ENCODE data around the gene SPECC1.
"Not testable (repeated sequence)": the region's sequence is repeated elsewhere in the genome, so short reads cannot be mapped to it uniquely, and the experiment has no call there.

The SPECC1 gene

DNA sequence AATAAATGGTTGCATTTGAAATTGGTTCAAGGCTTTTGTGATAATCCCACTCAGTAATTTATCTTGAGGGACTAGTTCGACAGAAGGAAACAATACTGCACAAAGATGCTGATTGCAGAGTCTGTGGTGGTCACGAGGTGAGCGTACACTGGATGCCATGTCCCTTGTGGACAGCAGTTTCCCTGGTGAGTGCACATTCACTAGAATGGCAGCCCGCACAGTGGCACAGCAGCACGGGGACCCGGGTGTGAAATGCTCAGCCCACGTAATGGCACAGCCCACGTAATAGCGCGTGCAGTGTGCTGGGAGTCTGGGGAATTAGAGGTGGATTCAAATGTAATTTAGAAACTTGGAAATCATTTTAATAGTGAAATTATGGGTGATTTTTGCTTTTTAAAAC, 304.1 kb downstream of the SPECC1 start:
- Histone ChIP-seq H3K4me1 (ENCODE audit: control insufficient read depth, insufficient read depth, low read length) (no peaks in the 10 kb centered on the region), H3K27me3 (ENCODE audit: control insufficient read depth, insufficient read depth, low read length) (no peaks in the 10 kb centered on the region), H3K36me3 (ENCODE audit: control insufficient read depth, insufficient read depth, low read length) (no peaks in the 10 kb centered on the region)

GRCh38 chr17:20313891-20314290, 304.7 kb downstream of the SPECC1 start:
- no peaks in the 10 kb centered on the region for H3K4me1 ChIP-seq (ENCODE audit: control insufficient read depth, insufficient read depth, low read length)
- H3K27me3 ChIP-seq (ENCODE audit: control insufficient read depth, insufficient read depth, low read length) = no peaks in the 10 kb centered on the region
- H3K4me3 ChIP-seq (ENCODE audit: low read depth, low read length) = no peak overlapping the region
- H3K9ac ChIP-seq (ENCODE audit: low read depth, low read length) = no peak overlapping the region
- H3K36me3 ChIP-seq (ENCODE audit: control insufficient read depth, insufficient read depth, low read length) = no peaks in the 10 kb centered on the region
- no peaks in the 10 kb centered on the region for H3K9me3 ChIP-seq (ENCODE audit: control insufficient read depth, insufficient read depth, low read length)

More for the DNA sequence above, 304.1 kb downstream of the SPECC1 start:
- Histone ChIP-seq H3K9ac (ENCODE audit: low read depth, low read length) (no peak overlapping the region), H3K4me3 (ENCODE audit: low read depth, low read length) (no peak overlapping the region), H3K9me3 (ENCODE audit: control insufficient read depth, insufficient read depth, low read length) (no peaks in the 10 kb centered on the region)

DNA sequence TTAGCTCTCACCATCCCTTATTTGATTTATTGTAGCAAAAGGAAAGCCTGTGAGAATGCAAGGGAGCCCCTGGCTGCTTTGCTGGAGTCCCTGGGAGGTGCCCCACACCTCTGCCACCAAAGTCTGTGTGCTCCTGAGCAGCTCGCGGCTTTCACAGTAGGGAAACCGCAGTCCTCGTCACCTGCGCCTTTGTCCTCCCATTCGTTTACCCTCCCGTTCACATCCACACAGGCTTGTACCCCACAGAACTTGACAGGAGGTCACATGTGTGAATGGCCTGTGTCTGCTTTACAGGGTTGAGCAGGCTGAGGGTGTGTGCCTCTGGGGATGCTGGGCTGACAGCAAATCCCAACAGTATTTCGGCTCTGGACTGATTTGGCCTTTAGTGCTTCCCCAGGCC, 305.7 kb downstream of the SPECC1 start:
- Histone ChIP-seq H3K4me1 (ENCODE audit: control insufficient read depth, insufficient read depth, low read length) (no peaks in the 10 kb centered on the region), H3K9ac (ENCODE audit: low read depth, low read length) (no peak overlapping the region), H3K27me3 (ENCODE audit: control insufficient read depth, insufficient read depth, low read length) (no peaks in the 10 kb centered on the region), H3K9me3 (ENCODE audit: control insufficient read depth, insufficient read depth, low read length) (no peaks in the 10 kb centered on the region), H3K4me3 (ENCODE audit: low read depth, low read length) (no peak overlapping the region), H3K36me3 (ENCODE audit: control insufficient read depth, insufficient read depth, low read length) (no peaks in the 10 kb centered on the region)

- Histone ChIP-seq H3K4me1 (ENCODE audit: control insufficient read depth, insufficient read depth, low read length) (no peaks in the 10 kb centered on the region), H3K27me3 (ENCODE audit: control insufficient read depth, insufficient read depth, low read length) (no peaks in the 10 kb centered on the region), H3K4me3 (ENCODE audit: low read depth, low read length) (no peak overlapping the region), H3K9ac (ENCODE audit: low read depth, low read length) (no peak overlapping the region), H3K36me3 (ENCODE audit: control insufficient read depth, insufficient read depth, low read length) (no peaks in the 10 kb centered on the region), H3K9me3 (ENCODE audit: control insufficient read depth, insufficient read depth, low read length) (no peaks in the 10 kb centered on the region)
Observed at GRCh38 chr17:20315311-20315710, 306.2 kb downstream of the SPECC1 start.

DNA sequence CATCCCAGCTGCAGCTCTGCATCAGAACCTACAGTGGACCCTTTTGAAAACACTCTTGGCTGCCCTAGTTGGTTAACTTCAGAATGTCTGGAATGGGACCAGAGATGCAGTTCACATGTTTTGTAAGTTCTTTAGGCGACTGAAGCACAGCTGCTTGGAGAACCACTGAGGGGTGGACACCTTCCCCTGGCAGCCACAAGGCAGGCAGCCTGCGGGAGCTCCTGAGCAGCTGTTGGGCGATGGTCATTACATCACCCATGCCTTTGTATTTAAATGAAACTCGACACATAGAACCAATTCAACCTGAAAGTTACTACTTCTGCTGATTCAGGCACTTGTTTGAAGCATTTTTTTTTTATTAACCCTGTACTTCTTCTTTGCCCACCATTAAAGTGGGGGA, 306.7 kb downstream of the SPECC1 start:
- Histone ChIP-seq H3K4me3 (ENCODE audit: low read depth, low read length) (no peak overlapping the region), H3K4me1 (ENCODE audit: control insufficient read depth, insufficient read depth, low read length) (no peaks in the 10 kb centered on the region), H3K9ac (ENCODE audit: low read depth, low read length) (no peak overlapping the region), H3K36me3 (ENCODE audit: control insufficient read depth, insufficient read depth, low read length) (no peaks in the 10 kb centered on the region), H3K9me3 (ENCODE audit: control insufficient read depth, insufficient read depth, low read length) (no peaks in the 10 kb centered on the region), H3K27me3 (ENCODE audit: control insufficient read depth, insufficient read depth, low read length) (no peaks in the 10 kb centered on the region)

GRCh38 chr17:20320535-20321229, 311.5 kb downstream of the SPECC1 start:
- not testable (repeated sequence) for H3K9ac ChIP-seq (ENCODE audit: low read depth, low read length); H3K36me3 ChIP-seq (ENCODE audit: control insufficient read depth, insufficient read depth, low read length); H3K9me3 ChIP-seq (ENCODE audit: control insufficient read depth, insufficient read depth, low read length); H3K4me1 ChIP-seq (ENCODE audit: control insufficient read depth, insufficient read depth, low read length); H3K27me3 ChIP-seq (ENCODE audit: control insufficient read depth, insufficient read depth, low read length)
- peak overlapping the region; percentile 26 for H3K4me3 ChIP-seq (ENCODE audit: low read depth, low read length)

GRCh38 chr17:20321357-20321756, 312.2 kb downstream of the SPECC1 start:
- H3K9ac ChIP-seq (ENCODE audit: low read depth, low read length); H3K4me1 ChIP-seq (ENCODE audit: control insufficient read depth, insufficient read depth, low read length); H3K4me3 ChIP-seq (ENCODE audit: low read depth, low read length); H3K9me3 ChIP-seq (ENCODE audit: control insufficient read depth, insufficient read depth, low read length); H3K27me3 ChIP-seq (ENCODE audit: control insufficient read depth, insufficient read depth, low read length); H3K36me3 ChIP-seq (ENCODE audit: control insufficient read depth, insufficient read depth, low read length): not testable (repeated sequence)

DNA sequence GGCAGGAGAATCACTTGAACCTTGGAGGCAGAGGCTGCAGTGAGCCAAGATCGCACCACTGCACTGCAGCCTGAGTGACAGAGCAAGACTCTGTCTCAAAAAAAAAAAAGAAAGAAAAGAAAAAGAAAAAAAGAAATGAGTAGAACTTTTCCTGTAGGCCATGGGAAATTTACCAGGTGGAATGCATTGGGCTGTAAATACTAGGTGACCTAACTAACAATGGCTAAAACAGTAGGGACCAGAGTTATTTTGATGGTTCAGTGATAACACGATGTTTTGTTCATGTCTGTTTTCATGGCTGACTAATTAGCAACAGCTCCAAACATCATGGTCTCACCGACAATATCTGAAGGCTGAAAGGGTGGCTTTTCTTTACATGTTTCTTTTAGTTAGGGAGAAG, 318.6 kb downstream of the SPECC1 start:
- H3K27me3 ChIP-seq (ENCODE audit: control insufficient read depth, insufficient read depth, low read length); H3K4me1 ChIP-seq (ENCODE audit: control insufficient read depth, insufficient read depth, low read length); H3K36me3 ChIP-seq (ENCODE audit: control insufficient read depth, insufficient read depth, low read length); H3K4me3 ChIP-seq (ENCODE audit: low read depth, low read length); H3K9me3 ChIP-seq (ENCODE audit: control insufficient read depth, insufficient read depth, low read length); H3K9ac ChIP-seq (ENCODE audit: low read depth, low read length): not testable (repeated sequence)

DNA sequence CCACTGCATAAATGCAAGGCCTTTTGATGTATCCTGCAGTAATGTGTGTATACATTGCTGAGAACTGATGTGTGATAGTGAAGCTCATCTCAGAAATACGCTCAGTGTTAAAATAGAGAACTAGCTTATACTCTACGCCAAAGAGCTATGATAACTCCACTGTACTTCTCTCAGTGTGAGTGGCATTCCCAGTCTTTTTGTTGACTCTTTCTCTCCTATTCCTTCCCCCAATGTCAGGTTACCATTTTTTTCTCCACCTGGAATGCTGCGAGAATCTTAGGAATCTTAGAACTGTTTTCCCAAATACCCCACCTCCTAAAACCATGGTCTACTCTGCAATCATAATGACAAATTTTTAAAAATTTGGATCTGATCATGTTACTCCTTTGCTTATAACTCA, 342.2 kb downstream of the SPECC1 start:
- not testable (repeated sequence) for H3K4me1 ChIP-seq (ENCODE audit: control insufficient read depth, insufficient read depth, low read length); H3K27me3 ChIP-seq (ENCODE audit: control insufficient read depth, insufficient read depth, low read length); H3K36me3 ChIP-seq (ENCODE audit: control insufficient read depth, insufficient read depth, low read length); H3K4me3 ChIP-seq (ENCODE audit: low read depth, low read length); H3K9ac ChIP-seq (ENCODE audit: low read depth, low read length); H3K9me3 ChIP-seq (ENCODE audit: control insufficient read depth, insufficient read depth, low read length)

GRCh38 chr17:20352567-20352966, 343.4 kb downstream of the SPECC1 start:
- not testable (repeated sequence) for H3K9me3 ChIP-seq (ENCODE audit: control insufficient read depth, insufficient read depth, low read length); H3K27me3 ChIP-seq (ENCODE audit: control insufficient read depth, insufficient read depth, low read length); H3K4me3 ChIP-seq (ENCODE audit: low read depth, low read length); H3K36me3 ChIP-seq (ENCODE audit: control insufficient read depth, insufficient read depth, low read length); H3K9ac ChIP-seq (ENCODE audit: low read depth, low read length); H3K4me1 ChIP-seq (ENCODE audit: control insufficient read depth, insufficient read depth, low read length)

- not testable (repeated sequence) for H3K36me3 ChIP-seq (ENCODE audit: control insufficient read depth, insufficient read depth, low read length); H3K9ac ChIP-seq (ENCODE audit: low read depth, low read length); H3K9me3 ChIP-seq (ENCODE audit: control insufficient read depth, insufficient read depth, low read length); H3K4me1 ChIP-seq (ENCODE audit: control insufficient read depth, insufficient read depth, low read length); H3K4me3 ChIP-seq (ENCODE audit: low read depth, low read length); H3K27me3 ChIP-seq (ENCODE audit: control insufficient read depth, insufficient read depth, low read length)
Observed at GRCh38 chr17:20363846-20364245, 354.7 kb downstream of the SPECC1 start.

All from iPS-15b (cell line).